SH-SY5Y (cell line): ENCODE results near the gene CACNG6.

ENCODE experiments used
- GATA2 ChIP-seq: IDR thresholded peaks from 2 replicates; pipeline ENCODE4 v1.6.1; 2011; ENCODE audit warnings: mild to moderate bottlenecking, low read depth, low read length
- GATA3 ChIP-seq: IDR thresholded peaks from 2 replicates; pipeline ENCODE4 v1.6.1; 2011; ENCODE audit warnings: low read depth, mild to moderate bottlenecking, low read length, moderate library complexity

DNA sequence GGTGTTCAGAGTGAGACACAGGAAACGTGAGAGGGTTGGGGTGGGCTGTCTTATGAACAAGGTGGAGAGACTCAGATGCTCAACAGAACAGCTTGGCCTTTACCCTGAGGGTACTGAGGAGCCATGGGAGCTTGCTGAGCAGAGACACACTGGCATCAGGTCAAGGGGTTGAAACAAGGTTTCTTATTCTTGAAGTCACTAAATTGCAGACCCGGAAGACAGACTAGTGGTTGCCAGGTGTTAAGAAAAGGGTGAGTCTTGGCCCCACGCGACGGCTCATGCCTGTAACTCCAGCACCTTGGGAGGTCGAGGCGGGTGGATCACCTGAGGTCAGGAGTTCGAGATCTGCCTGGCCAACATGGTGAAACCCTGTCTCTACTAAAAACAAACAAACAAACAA lies 22.4 kb downstream of the CACNG6 start:
- TF ChIP-seq GATA2 (no peak), GATA3 (no peak)
